Measurements from ENCODE around the gene SPAG17.

Gene SPAG17

GRCh38 chr1:118210051-118210722 is 25.2 kb upstream of the SPAG17 start:
- TF ChIP-seq CTCF (conservative IDR thresholded peaks at IDR 0.05): no peak
- H3K27ac ChIP-seq: no peak overlapping the region

GRCh38 chr1:118209648-118210047 is 24.6 kb upstream of the SPAG17 start:
- no peak overlapping the region for H3K27ac ChIP-seq
- no peak for TF ChIP-seq CTCF (conservative IDR thresholded peaks at IDR 0.05)

GRCh38 chr1:118206966-118207365 is 21.9 kb upstream of the SPAG17 start:
- no peak for TF ChIP-seq CTCF (conservative IDR thresholded peaks at IDR 0.05)
- no peak overlapping the region for H3K27ac ChIP-seq

GRCh38 chr1:118204648-118205047 is 19.6 kb upstream of the SPAG17 start:
- no peak overlapping the region for H3K27ac ChIP-seq
- TF ChIP-seq CTCF (conservative IDR thresholded peaks at IDR 0.05): no peak

- no peak for TF ChIP-seq CTCF (conservative IDR thresholded peaks at IDR 0.05)
- H3K27ac ChIP-seq: no peak overlapping the region
Observed at GRCh38 chr1:118204105-118204504, 19.1 kb upstream of the SPAG17 start.

- no peak for TF ChIP-seq CTCF (conservative IDR thresholded peaks at IDR 0.05)
- H3K27ac ChIP-seq: no peak overlapping the region
Observed at GRCh38 chr1:118202076-118202608, 17.1 kb upstream of the SPAG17 start.

GRCh38 chr1:118201524-118201923 is 16.5 kb upstream of the SPAG17 start:
- H3K27ac ChIP-seq: no peak overlapping the region
- TF ChIP-seq CTCF (conservative IDR thresholded peaks at IDR 0.05): no peak

Measured in VCaP (cell line).